ENCODE data around the gene CD27. TPM values are rescaled to one million over a fixed set of nuclear protein-coding genes. Genes with fewer than 3 reads are reported as not detected.
"Not testable (repeated sequence)": the region's sequence is repeated elsewhere in the genome, so short reads cannot be mapped to it uniquely, and the experiment has no call there.

Gene CD27
- total RNA-seq, 2 donors from 2014 or later, result 21.1 to 42.1 TPM

DNA sequence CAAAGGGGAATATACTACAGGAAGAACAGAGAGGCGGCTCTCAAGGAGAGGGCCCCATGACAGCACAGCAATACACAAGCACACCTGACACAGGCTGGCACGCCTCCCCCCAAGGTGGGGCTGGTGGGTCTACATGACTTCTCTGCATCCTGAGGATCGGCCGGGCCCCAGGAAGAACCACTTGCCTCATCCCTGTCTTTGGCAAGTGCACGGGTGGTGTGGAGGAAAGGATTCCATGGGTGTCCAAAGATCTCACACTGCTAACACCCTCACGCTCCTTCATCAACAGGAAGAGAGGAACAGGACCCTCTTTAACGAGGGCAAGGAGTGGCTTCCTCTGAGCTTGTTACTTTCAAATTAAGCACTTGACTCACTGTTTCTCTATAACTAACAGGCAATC, 18.5 kb downstream of the CD27 start:
- Mint-ChIP-seq H3K9me3 (no peaks in the 10 kb centered on the region), H3K36me3 (ENCODE audit: low read depth) (peaks cover 100% of the 10 kb centered on the region), H3K4me3 (peak overlapping the region; percentile 79), H3K27me3 (no peaks in the 10 kb centered on the region), H3K4me1 (peaks cover 71% of the 10 kb centered on the region), H3K27ac (peak overlapping the region; percentile 94)
- ATAC-seq (replicated peaks), result no peak

DNA sequence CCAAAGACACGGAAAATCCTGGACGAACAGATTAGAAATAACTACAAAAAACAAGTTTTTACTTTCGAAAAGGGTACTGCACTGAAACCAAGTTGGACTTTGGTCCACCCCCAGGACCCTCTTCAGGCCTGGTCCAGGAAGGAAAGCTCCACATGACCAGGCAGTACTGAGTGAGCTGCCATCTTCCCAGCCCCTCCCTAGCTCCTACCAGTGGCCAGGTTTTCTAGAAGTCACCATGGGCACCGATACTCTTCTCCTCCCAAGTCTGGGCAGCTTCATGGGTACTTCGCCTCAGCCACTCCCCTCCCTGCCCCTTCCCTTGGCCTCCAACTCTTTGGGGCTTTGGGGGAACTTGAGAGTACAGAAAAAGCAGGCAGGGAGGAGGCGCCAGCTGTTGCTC, 19.1 kb downstream of the CD27 start:
- peaks cover 72% of the 10 kb centered on the region for H3K4me1 Mint-ChIP-seq
- no peaks in the 10 kb centered on the region for H3K9me3 Mint-ChIP-seq
- peak overlapping the region; percentile 79 for H3K4me3 Mint-ChIP-seq
- H3K27ac Mint-ChIP-seq, result peak overlapping the region; percentile 94
- no peak for ATAC-seq (replicated peaks)
- H3K27me3 Mint-ChIP-seq, result no peaks in the 10 kb centered on the region
- H3K36me3 Mint-ChIP-seq (ENCODE audit: low read depth), result peaks cover 100% of the 10 kb centered on the region

GRCh38 chr12:6464531-6464930, 19.8 kb downstream of the CD27 start:
- H3K36me3 Mint-ChIP-seq (ENCODE audit: low read depth), result peaks cover 100% of the 10 kb centered on the region
- no peaks in the 10 kb centered on the region for H3K27me3 Mint-ChIP-seq
- H3K27ac Mint-ChIP-seq, result peak overlapping the region; percentile 94
- peak overlapping the region; percentile 79 for H3K4me3 Mint-ChIP-seq
- peaks cover 66% of the 10 kb centered on the region for H3K4me1 Mint-ChIP-seq
- H3K9me3 Mint-ChIP-seq, result no peaks in the 10 kb centered on the region
- ATAC-seq (replicated peaks), result no peak

DNA sequence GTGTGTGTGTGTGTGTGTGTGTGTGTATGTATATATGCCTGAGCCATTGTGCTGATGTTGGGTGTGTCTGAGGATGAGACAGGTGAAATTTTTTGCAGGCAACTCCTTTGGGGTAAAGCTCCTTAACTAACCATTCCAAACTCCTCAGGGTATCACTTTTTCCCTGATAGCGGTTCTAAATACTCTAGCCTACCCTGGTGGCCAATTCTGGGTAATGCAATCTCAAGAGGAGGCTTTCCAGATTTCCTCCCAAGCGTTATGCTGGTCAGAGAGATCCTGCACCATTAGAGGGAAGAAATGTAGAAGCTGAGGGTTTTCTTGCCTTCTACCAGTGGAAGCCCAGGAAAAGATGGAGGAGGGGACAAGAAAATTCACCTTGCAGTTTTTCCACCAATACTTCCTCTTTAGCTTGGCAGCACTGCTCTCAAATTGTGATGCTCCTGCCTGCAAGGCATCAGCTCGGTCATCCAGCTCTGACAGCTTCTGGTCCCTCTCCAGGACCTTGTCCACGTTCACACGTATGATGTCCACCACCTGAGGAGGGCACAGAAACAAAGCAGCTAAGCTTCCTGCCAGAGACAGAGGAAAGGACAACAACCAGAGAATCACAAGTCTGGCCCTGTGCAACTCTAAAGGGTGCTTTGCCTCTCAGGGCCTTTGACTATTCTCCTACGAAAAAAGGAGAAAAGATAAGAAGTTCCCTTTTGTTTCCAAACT, 20.9 kb downstream of the CD27 start:
- no peak for ATAC-seq (replicated peaks)
- Mint-ChIP-seq H3K27ac (peak overlapping the region; percentile 60), H3K9me3 (no peaks in the 10 kb centered on the region), H3K4me1 (peaks cover 66% of the 10 kb centered on the region), H3K27me3 (no peaks in the 10 kb centered on the region), H3K36me3 (ENCODE audit: low read depth) (peaks cover 98% of the 10 kb centered on the region), H3K4me3 (peak overlapping the region; percentile 79)

DNA sequence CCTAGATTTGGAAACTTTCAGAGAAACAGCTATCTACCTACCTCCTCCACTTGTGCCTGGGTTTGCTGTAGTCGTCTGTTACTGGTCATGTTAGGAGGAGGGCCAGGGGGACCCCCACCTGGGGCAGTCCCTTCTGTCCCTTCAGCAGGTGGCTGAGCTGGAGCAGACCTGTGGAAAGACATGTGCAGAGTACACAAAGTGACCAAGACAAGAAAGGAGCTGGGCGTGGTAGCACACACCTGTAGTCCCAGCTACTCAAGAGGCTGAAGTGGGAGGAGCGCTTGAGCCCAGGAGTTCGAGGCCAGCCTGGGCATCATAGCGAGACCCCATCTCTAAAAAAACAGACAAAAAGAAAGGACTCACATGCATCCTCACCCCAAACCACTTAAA, 21.4 kb downstream of the CD27 start:
- H3K4me3 Mint-ChIP-seq, result peak overlapping the region; percentile 79
- peaks cover 63% of the 10 kb centered on the region for H3K4me1 Mint-ChIP-seq
- no peaks in the 10 kb centered on the region for H3K9me3 Mint-ChIP-seq
- H3K27me3 Mint-ChIP-seq, result no peaks in the 10 kb centered on the region
- H3K36me3 Mint-ChIP-seq (ENCODE audit: low read depth), result peaks cover 98% of the 10 kb centered on the region
- peak overlapping the region; percentile 60 for H3K27ac Mint-ChIP-seq
- no peak for ATAC-seq (replicated peaks)

- H3K4me1 Mint-ChIP-seq, result peaks cover 62% of the 10 kb centered on the region
- H3K36me3 Mint-ChIP-seq (ENCODE audit: low read depth), result peaks cover 92% of the 10 kb centered on the region
- H3K9me3 Mint-ChIP-seq; H3K27me3 Mint-ChIP-seq; ATAC-seq (replicated peaks): not testable (repeated sequence)
- H3K27ac Mint-ChIP-seq, result peak overlapping the region; percentile 60
- peak overlapping the region; percentile 79 for H3K4me3 Mint-ChIP-seq
Measured at GRCh38 chr12:6466751-6467150, 22.0 kb downstream of the CD27 start.

DNA sequence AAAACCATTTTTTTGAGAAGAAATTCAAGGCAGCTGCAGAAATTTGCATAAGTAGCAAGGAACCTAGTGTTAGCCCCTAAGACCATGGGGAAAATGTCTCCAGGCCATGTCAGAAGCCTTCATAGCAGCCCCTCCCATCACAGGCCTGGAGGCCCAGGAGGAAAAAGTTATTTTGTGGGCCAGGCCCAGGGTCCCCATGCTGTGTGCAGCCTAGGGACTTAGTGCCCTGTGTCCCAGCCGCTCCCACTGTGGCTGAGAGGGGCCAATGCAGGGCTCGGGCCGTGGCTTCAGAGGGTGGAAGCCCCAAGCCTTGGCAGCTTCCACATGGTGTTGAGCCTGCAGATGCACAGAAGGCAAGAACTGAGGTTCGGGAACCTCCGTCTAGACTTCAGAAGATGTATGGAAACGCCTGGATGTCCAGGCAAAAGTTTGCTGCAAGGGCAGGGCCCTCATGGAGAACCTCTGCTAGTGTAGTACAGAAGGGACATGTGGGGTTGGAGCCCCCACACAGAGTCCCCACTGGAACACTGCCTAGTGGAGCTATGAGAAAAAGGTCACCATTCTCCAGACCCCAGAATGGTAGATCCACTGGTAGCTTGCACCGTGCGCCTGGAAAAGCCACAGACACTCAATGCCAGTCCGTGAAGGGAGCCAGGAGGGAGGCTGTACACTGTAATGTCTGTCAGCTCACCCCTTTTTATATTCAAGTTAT, 23.0 kb downstream of the CD27 start:
- H3K9me3 Mint-ChIP-seq; H3K27me3 Mint-ChIP-seq; ATAC-seq (replicated peaks): not testable (repeated sequence)
- peak overlapping the region; percentile 90 for H3K27ac Mint-ChIP-seq
- H3K36me3 Mint-ChIP-seq (ENCODE audit: low read depth), result peaks cover 83% of the 10 kb centered on the region
- peaks cover 53% of the 10 kb centered on the region for H3K4me1 Mint-ChIP-seq
- peak overlapping the region; percentile 79 for H3K4me3 Mint-ChIP-seq

- no peak for ATAC-seq (replicated peaks)
- peak overlapping the region; percentile 79 for H3K4me3 Mint-ChIP-seq
- H3K9me3 Mint-ChIP-seq, result no peaks in the 10 kb centered on the region
- peaks cover 48% of the 10 kb centered on the region for H3K4me1 Mint-ChIP-seq
- H3K27ac Mint-ChIP-seq, result peak overlapping the region; percentile 90
- no peaks in the 10 kb centered on the region for H3K27me3 Mint-ChIP-seq
- peaks cover 78% of the 10 kb centered on the region for H3K36me3 Mint-ChIP-seq (ENCODE audit: low read depth)
Measured at GRCh38 chr12:6468283-6468575, 23.5 kb downstream of the CD27 start.

GRCh38 chr12:6469092-6469491, 24.3 kb downstream of the CD27 start:
- peak overlapping the region; percentile 79 for H3K4me3 Mint-ChIP-seq
- no peak for ATAC-seq (replicated peaks)
- H3K27me3 Mint-ChIP-seq, result no peaks in the 10 kb centered on the region
- peaks cover 39% of the 10 kb centered on the region for H3K4me1 Mint-ChIP-seq
- H3K36me3 Mint-ChIP-seq (ENCODE audit: low read depth), result peaks cover 69% of the 10 kb centered on the region
- H3K9me3 Mint-ChIP-seq, result no peaks in the 10 kb centered on the region
- H3K27ac Mint-ChIP-seq, result peak overlapping the region; percentile 90

DNA sequence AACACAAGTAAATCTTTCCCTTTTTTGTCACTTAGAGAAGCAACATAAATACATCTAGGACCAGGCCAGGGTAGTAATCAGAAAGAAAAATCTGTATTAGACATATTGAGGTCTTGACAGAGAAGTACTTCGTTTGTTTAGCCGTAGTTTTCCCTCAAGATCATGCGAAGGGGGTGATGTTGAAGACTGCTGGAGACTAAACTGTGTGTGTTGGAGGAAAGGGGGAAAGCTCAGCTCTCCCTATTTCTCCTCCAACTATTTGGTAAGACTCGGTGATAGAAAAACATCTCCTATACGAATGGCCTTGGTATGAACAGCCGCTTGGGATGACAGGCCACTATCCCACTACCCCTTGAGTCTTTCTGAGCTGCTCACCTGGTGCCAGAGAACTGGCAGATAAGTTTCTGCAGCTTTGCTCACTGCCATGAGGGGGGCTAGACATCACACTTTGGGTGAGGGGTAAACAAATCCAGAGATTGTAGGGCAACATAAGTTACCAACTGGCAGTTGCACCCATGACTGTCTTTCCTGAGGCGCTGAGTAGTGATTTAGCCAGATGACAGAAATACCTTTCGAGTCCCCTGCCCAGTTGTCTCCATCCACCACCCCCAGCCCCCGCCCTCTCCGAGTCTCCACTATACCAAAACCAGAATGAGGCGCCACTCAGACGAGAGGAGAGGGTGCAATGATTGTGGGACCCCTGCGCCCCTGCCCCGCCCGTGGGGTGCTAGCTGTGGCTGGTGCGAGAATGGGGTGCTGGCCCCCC, 25.0 kb downstream of the CD27 start:
- ATAC-seq (replicated peaks), result no peak
- Mint-ChIP-seq H3K4me1 (peaks cover 33% of the 10 kb centered on the region), H3K27me3 (no peaks in the 10 kb centered on the region), H3K4me3 (peak overlapping the region; percentile 79), H3K9me3 (no peaks in the 10 kb centered on the region), H3K36me3 (ENCODE audit: low read depth) (peaks cover 62% of the 10 kb centered on the region), H3K27ac (peak overlapping the region; percentile 90)

DNA sequence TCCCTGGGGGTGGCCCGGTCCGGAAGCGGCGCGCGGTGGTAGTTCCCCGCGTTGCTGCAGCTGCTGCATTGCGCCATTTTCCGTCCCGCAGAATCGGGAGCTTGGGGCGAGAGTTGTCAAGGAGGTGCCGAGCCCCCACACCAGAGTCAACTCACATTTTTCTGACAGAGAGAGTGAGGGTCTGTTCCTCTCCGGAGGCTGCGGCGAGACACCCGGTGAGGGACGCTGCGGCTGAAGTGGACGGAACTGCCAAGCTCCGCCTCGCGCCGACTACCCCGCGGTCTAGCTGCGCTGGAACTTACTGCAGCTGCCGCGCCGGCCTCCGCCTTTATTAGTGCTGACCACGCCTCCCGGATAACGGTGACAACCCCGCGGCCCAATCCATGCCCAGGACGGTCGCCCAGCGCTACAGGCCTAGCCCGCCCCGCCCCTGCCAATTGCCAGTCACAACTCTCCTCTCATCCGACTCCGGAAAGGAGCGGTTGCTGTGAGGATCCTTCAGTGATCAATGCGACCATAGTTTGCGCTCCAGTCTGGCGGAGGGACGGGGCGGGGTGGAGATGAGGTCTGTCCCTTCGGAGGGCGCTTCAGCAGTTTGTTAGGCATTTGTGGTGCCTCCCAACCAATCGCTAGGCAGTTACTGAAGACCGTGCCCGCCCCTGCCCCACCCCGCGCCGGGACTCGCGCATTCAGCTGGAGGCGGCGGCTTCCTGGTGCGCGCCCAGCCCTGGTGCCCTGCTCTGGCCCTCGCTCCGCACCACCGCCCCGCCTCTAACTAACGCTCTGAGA, 25.8 kb downstream of the CD27 start, which contains the start of gene VAMP1:
VAMP1 (minus strand) TSS at position 303 of the 789 bp plus-strand sequence; CDS start at position 157, 146 bp downstream.
- peaks cover 54% of the 10 kb centered on the region for H3K36me3 Mint-ChIP-seq (ENCODE audit: low read depth)
- peak within 1 kb of the TSS; percentile 90 for H3K27ac Mint-ChIP-seq
- peak within 1 kb of the TSS; percentile 79 for H3K4me3 Mint-ChIP-seq
- H3K27me3 Mint-ChIP-seq, result no peaks in the 10 kb centered on the region
- peaks cover 30% of the 10 kb centered on the region for H3K4me1 Mint-ChIP-seq
- no peaks in the 10 kb centered on the region for H3K9me3 Mint-ChIP-seq
- ATAC-seq (replicated peaks), result peak; percentile 89

GRCh38 chr12:6471989-6472360, 27.2 kb downstream of the CD27 start:
- ATAC-seq (replicated peaks), result no peak
- Mint-ChIP-seq H3K9me3 (no peaks in the 10 kb centered on the region), H3K4me1 (peaks cover 19% of the 10 kb centered on the region), H3K27ac (peak overlapping the region; percentile 90), H3K36me3 (ENCODE audit: low read depth) (peaks cover 40% of the 10 kb centered on the region), H3K27me3 (no peaks in the 10 kb centered on the region), H3K4me3 (peak overlapping the region; percentile 79)

- Mint-ChIP-seq H3K4me1 (peaks cover 15% of the 10 kb centered on the region), H3K27ac (no peak overlapping the region), H3K27me3 (no peaks in the 10 kb centered on the region), H3K4me3 (no peak overlapping the region), H3K9me3 (no peaks in the 10 kb centered on the region), H3K36me3 (ENCODE audit: low read depth) (peaks cover 35% of the 10 kb centered on the region)
- ATAC-seq (replicated peaks), result no peak
Measured at GRCh38 chr12:6472491-6472890, 27.7 kb downstream of the CD27 start.

Measured in activated T-helper 17 cell treated with anti-CD3 and anti-CD28 coated beads, Interleukin-2, amount 50 U/mL, for 72 hours (primary cell).